Neural cell (in vitro differentiated cells): ENCODE results near the gene H19. TPM values are rescaled to one million over a fixed set of nuclear protein-coding genes. Genes with fewer than 3 reads are reported as not detected.

Source experiments
- H2AFZ ChIP-seq: fragments of 200-600, 300-800 bp; sonication (generic), shearing (Covaris generic); 2 replicates; pipeline ENCODE4 v1.6.0; 2014; ENCODE audit warnings: low read depth, mild to moderate bottlenecking, antibody characterized with exemption, low read length, moderate library complexity
- H3F3A ChIP-seq: fragments of 200-600 bp; shearing (Covaris generic); 2 replicates; pipeline ENCODE4 v1.6.1; 2016; ENCODE audit warnings: mild to moderate bottlenecking, moderate library complexity, mixed read lengths, antibody characterized with exemption, low read length; ENCODE audit not compliant: insufficient read depth, poor library complexity, severe bottlenecking
- H3K27ac ChIP-seq: fragments of 200-600, 300-800 bp; sonication (generic), shearing (Covaris generic); 2 replicates; pipeline ENCODE4 v1.5.1; 2014; ENCODE audit warnings: mild to moderate bottlenecking, low read length, moderate library complexity
- H3K27me3 ChIP-seq: fragments of 300-800, 200-600 bp; sonication (generic), shearing (Covaris generic); 2 replicates; pipeline ENCODE4 v1.6.0; 2014; ENCODE audit warnings: mild to moderate bottlenecking, low read depth, low read length, moderate library complexity; ENCODE audit not compliant: insufficient read depth
- H3K36me3 ChIP-seq: fragments of 300-800, 200-600 bp; sonication (generic), shearing (Covaris generic); 2 replicates; pipeline ENCODE4 v1.5.1; 2014; ENCODE audit warnings: mild to moderate bottlenecking, antibody characterized with exemption, low read length, moderate library complexity; ENCODE audit not compliant: insufficient read depth
- H3K4me2 ChIP-seq: fragments of 300-800, 200-600 bp; sonication (generic), shearing (Covaris generic); 2 replicates; pipeline ENCODE4 v1.6.0; 2014; ENCODE audit warnings: mild to moderate bottlenecking, low read length
- H3K4me3 ChIP-seq: fragments of 300-800, 200-600 bp; sonication (generic), shearing (Covaris generic); 2 replicates; pipeline ENCODE4 v1.5.1; 2014; ENCODE audit warnings: mild to moderate bottlenecking, low read length, moderate library complexity
- H3K79me2 ChIP-seq: fragments of 200-600 bp; shearing (Covaris generic); replicated peaks from 2 replicates; pipeline ENCODE4 v1.6.0; 2014; ENCODE audit warnings: mild to moderate bottlenecking, low read length, moderate library complexity; ENCODE audit not compliant: insufficient read depth
- H3K9ac ChIP-seq: fragments of 300-800, 200-600 bp; sonication (generic), shearing (Covaris generic); 2 replicates; pipeline ENCODE4 v1.6.1; 2016; ENCODE audit warnings: mild to moderate bottlenecking, low read length, mixed read lengths
- H3K9me2 ChIP-seq: fragments of 200-600 bp; shearing (Covaris generic); 2 replicates; pipeline ENCODE4 v1.6.1; 2016; ENCODE audit warnings: mild to moderate bottlenecking, low read length, mixed read lengths; ENCODE audit not compliant: insufficient read depth
- H3K9me3 ChIP-seq: fragments of 200-600, 300-800 bp; sonication (generic), shearing (Covaris generic); 2 replicates; pipeline ENCODE4 v1.6.1; 2016; ENCODE audit warnings: mild to moderate bottlenecking, mixed run types, low read length, moderate library complexity, mixed read lengths
- H4K20me1 ChIP-seq: fragments of 200-600 bp; shearing (Covaris generic); 2 replicates; pipeline ENCODE4 v1.6.1; 2016; ENCODE audit warnings: mild to moderate bottlenecking, mixed run types; ENCODE audit not compliant: insufficient read depth
- CTCF ChIP-seq: fragments of 450-650 bp; IDR thresholded peaks from 2 replicates; pipeline ENCODE4 v1.5.1; 2014; ENCODE audit warnings: antibody characterized with exemption, mild to moderate bottlenecking, moderate library complexity; ENCODE audit not compliant: poor library complexity, severe bottlenecking
- EP300 ChIP-seq: fragments of 450-650 bp; conservative IDR thresholded peaks from 2 replicates; pipeline ENCODE4 v1.6.1; 2014; ENCODE audit warnings: antibody characterized with exemption, mild to moderate bottlenecking, moderate library complexity; ENCODE audit not compliant: poor library complexity, severe bottlenecking
- EZH2 ChIP-seq: fragments of 200-600, 300-800 bp; shearing (Covaris generic), sonication (generic); IDR thresholded peaks from 2 replicates; pipeline ENCODE4 v1.6.1; 2014; ENCODE audit warnings: antibody characterized with exemption, low read length, borderline replicate concordance, mild to moderate bottlenecking; ENCODE audit not compliant: insufficient read depth, poor library complexity, severe bottlenecking
- MXI1 ChIP-seq: fragments of 450-650 bp; conservative IDR thresholded peaks from 2 replicates; pipeline ENCODE4 v1.6.1; 2014; ENCODE audit warnings: antibody characterized with exemption, mild to moderate bottlenecking; ENCODE audit not compliant: poor library complexity, severe bottlenecking
- POLR2AphosphoS5 ChIP-seq: IDR thresholded peaks from 2 replicates; pipeline ENCODE4 v1.6.1; 2012
- RAD21 ChIP-seq: fragments of 450-650 bp; conservative IDR thresholded peaks from 2 replicates; pipeline ENCODE4 v1.6.1; 2014; ENCODE audit warnings: antibody characterized with exemption, mild to moderate bottlenecking, moderate library complexity
- REST ChIP-seq: IDR thresholded peaks from 2 replicates; pipeline ENCODE4 v1.6.1; 2012; ENCODE audit warnings: borderline replicate concordance
- SMC3 ChIP-seq: fragments of 450-650 bp; conservative IDR thresholded peaks from 2 replicates; pipeline ENCODE4 v1.6.1; 2014; ENCODE audit warnings: antibody characterized with exemption, mild to moderate bottlenecking, moderate library complexity; ENCODE audit not compliant: poor library complexity
- TAF1 ChIP-seq: IDR thresholded peaks from 2 replicates; pipeline ENCODE4 v1.6.1; 2012; ENCODE audit warnings: low read depth
- polyA plus RNA-seq: library from polyadenylated mRNA; depleted of rRNA; stranded (reverse); fragments of >200 nt; gene quantifications from 2 replicates; pipeline ENCODE4 v1.2.3, GENCODE V29; 2014

The H19 gene
- polyA plus RNA-seq, 1 donor from 2014 or later = not detected

GRCh38 chr11:1958367-1958766 is 39.3 kb downstream of the H19 start:
- H3K4me2 ChIP-seq = no peak overlapping the region
- H3K9me2 ChIP-seq = no peaks in the 10 kb centered on the region
- no peak overlapping the region for H3K9ac ChIP-seq
- no peaks in the 10 kb centered on the region for H3F3A ChIP-seq
- no peak overlapping the region for H3K27ac ChIP-seq
- H2AFZ ChIP-seq = no peak overlapping the region
- no peaks in the 10 kb centered on the region for H3K9me3 ChIP-seq
- no peaks in the 10 kb centered on the region for H4K20me1 ChIP-seq
- H3K4me3 ChIP-seq = no peak overlapping the region
- TF ChIP-seq RAD21 (no peak), TAF1 (no peak), REST (no peak), MXI1 (no peak), POLR2AphosphoS5 (no peak), EP300 (no peak), CTCF (no peak), SMC3 (no peak), EZH2 (no peak)
- no peaks in the 10 kb centered on the region for H3K36me3 ChIP-seq
- no peaks in the 10 kb centered on the region for H3K79me2 ChIP-seq
- H3K27me3 ChIP-seq = no peaks in the 10 kb centered on the region

GRCh38 chr11:1953489-1954266 is 44.0 kb downstream of the H19 start:
- Histone ChIP-seq H3K9me3 (no peaks in the 10 kb centered on the region), H3K79me2 (no peaks in the 10 kb centered on the region), H2AFZ (no peak overlapping the region), H3F3A (no peaks in the 10 kb centered on the region), H4K20me1 (no peaks in the 10 kb centered on the region), H3K9me2 (no peaks in the 10 kb centered on the region), H3K4me3 (no peak overlapping the region), H3K36me3 (no peaks in the 10 kb centered on the region), H3K9ac (no peak overlapping the region), H3K27ac (no peak overlapping the region), H3K27me3 (no peaks in the 10 kb centered on the region), H3K4me2 (no peak overlapping the region)
- TF ChIP-seq CTCF = no peak
- TF ChIP-seq RAD21 = no peak
- no peak for TF ChIP-seq TAF1
- TF ChIP-seq MXI1 = no peak
- TF ChIP-seq REST = no peak
- TF ChIP-seq POLR2AphosphoS5 = no peak
- no peak for TF ChIP-seq EZH2
- no peak for TF ChIP-seq EP300
- TF ChIP-seq SMC3 = no peak
